Measurements from ENCODE around the gene B3GNT4.

The B3GNT4 gene

DNA sequence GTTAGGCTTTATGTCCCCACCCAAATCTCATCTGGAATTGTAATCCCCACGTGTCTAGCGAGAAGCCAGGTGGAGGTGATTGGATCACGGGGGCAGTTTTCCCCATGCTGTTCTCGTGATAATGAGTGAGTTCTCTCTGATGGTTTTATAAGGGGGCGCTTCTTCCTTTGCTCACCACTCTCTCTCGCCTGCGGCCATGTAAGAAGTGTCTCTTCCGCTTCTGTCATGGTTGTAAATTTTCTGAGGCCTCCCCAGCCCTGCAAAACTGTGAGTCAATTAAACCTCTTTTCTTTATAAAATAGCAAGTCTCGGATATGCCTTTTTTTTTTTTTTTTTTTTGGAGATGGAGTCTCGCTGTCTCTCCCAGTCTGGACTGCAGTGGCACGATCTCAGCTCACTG is 42.7 kb upstream of the B3GNT4 start:
- Histone ChIP-seq H2BK15ac (ENCODE audit: low read length) (no peak overlapping the region), H3K4me3 (ENCODE audit: low read length in 2 of 2) (no peak overlapping the region), H4K8ac (ENCODE audit: low read depth, low read length) (no peak overlapping the region), H3K27me3 (ENCODE audit: control insufficient read depth in 3 of 3, insufficient read depth in 3 of 3, low read depth in 1 of 3, low read length in 3 of 3) (peaks cover 0 to 4% (median 0%) of the 10 kb centered on the region in 3 experiments), H3K36me3 (replicated peaks in 1 of 2; ENCODE audit: control insufficient read depth in 2 of 2, insufficient read depth in 2 of 2, low read length in 2 of 2) (no peaks in the 10 kb centered on the region), H3K4me2 (ENCODE audit: insufficient read depth, low read length, poor library complexity, severe bottlenecking) (no peak overlapping the region), H3K4ac (ENCODE audit: low read length) (no peak overlapping the region), H3K9ac (ENCODE audit: low read depth, low read length, poor library complexity) (no peak overlapping the region), H2BK120ac (ENCODE audit: low read depth, low read length) (no peak overlapping the region), H3K4me1 (ENCODE audit: control insufficient read depth in 2 of 2, insufficient read depth in 1 of 2, low read depth in 1 of 2, low read length in 2 of 2) (no peaks in the 10 kb centered on the region), H2BK12ac (ENCODE audit: low read length) (no peak overlapping the region), H3K18ac (ENCODE audit: low read length) (no peak overlapping the region), H3K79me1 (ENCODE audit: low read depth, low read length) (no peaks in the 10 kb centered on the region), H3K14ac (ENCODE audit: low read length) (no peak overlapping the region), H2AFZ (ENCODE audit: low read length) (no peak overlapping the region), H3K23ac (ENCODE audit: low read depth, low read length, poor library complexity) (no peak overlapping the region), H3K27ac (replicated peaks; ENCODE audit: low read length) (no peak overlapping the region), H3K9me3 (replicated peaks in 1 of 2; ENCODE audit: control insufficient read depth in 2 of 2, insufficient read depth in 1 of 2, low read depth in 1 of 2, low read length in 2 of 2) (no peaks in the 10 kb centered on the region), H4K91ac (ENCODE audit: low read depth, low read length, poor library complexity) (no peak overlapping the region), H2AK5ac (ENCODE audit: low read depth, low read length) (no peak overlapping the region), H2BK5ac (ENCODE audit: low read length) (no peak overlapping the region)
- no peak for DNase-seq (ENCODE audit: low spot score)
- no CpG with 5 or more reads among the region's 11 CpGs for WGBS, 2 donors (ENCODE audit: extremely low coverage in 2 of 2, insufficient read length in 2 of 2, insufficient replicate concordance in 1 of 2)

DNA sequence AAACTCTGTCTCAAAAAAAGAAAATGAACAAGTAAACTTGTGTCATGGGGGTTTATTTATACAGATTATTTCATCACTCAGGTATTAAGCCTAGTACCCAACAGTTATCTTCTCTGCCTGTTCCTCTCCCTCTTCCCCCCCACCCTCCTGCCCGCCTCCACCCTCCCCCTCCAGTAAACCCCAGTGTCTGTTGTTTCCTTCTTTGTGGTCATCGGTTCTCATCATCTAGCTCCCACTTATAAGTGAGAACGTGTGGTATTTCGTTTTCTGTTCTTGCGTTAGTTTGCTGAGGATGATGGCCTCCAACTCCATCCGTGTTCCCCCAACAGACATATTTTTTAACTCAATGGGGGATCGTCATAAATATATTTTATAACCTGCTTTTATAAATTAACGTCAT is 41.8 kb upstream of the B3GNT4 start:
- Histone ChIP-seq H4K8ac (ENCODE audit: low read depth, low read length) (no peak overlapping the region), H3K14ac (ENCODE audit: low read length) (no peak overlapping the region), H3K4me3 (ENCODE audit: low read length in 2 of 2) (no peak overlapping the region), H2BK15ac (ENCODE audit: low read length) (no peak overlapping the region), H2AFZ (ENCODE audit: low read length) (no peak overlapping the region), H2BK12ac (ENCODE audit: low read length) (no peak overlapping the region), H3K23ac (ENCODE audit: low read depth, low read length, poor library complexity) (no peak overlapping the region), H3K27me3 (ENCODE audit: control insufficient read depth in 3 of 3, insufficient read depth in 3 of 3, low read depth in 1 of 3, low read length in 3 of 3) (peaks cover 0 to 4% (median 0%) of the 10 kb centered on the region in 3 experiments), H3K4me1 (ENCODE audit: control insufficient read depth in 2 of 2, insufficient read depth in 1 of 2, low read depth in 1 of 2, low read length in 2 of 2) (no peaks in the 10 kb centered on the region), H3K4me2 (ENCODE audit: insufficient read depth, low read length, poor library complexity, severe bottlenecking) (no peak overlapping the region), H2BK5ac (ENCODE audit: low read length) (no peak overlapping the region), H3K27ac (replicated peaks; ENCODE audit: low read length) (no peak overlapping the region), H3K18ac (ENCODE audit: low read length) (no peak overlapping the region), H2AK5ac (ENCODE audit: low read depth, low read length) (no peak overlapping the region), H3K9me3 (replicated peaks in 1 of 2; ENCODE audit: control insufficient read depth in 2 of 2, insufficient read depth in 1 of 2, low read depth in 1 of 2, low read length in 2 of 2) (no peaks in the 10 kb centered on the region), H3K79me1 (ENCODE audit: low read depth, low read length) (no peaks in the 10 kb centered on the region), H4K91ac (ENCODE audit: low read depth, low read length, poor library complexity) (no peak overlapping the region), H2BK120ac (ENCODE audit: low read depth, low read length) (no peak overlapping the region), H3K4ac (ENCODE audit: low read length) (no peak overlapping the region), H3K9ac (ENCODE audit: low read depth, low read length, poor library complexity) (no peak overlapping the region), H3K36me3 (replicated peaks in 1 of 2; ENCODE audit: control insufficient read depth in 2 of 2, insufficient read depth in 2 of 2, low read length in 2 of 2) (no peaks in the 10 kb centered on the region)
- no CpG with 5 or more reads among the region's 8 CpGs for WGBS, 2 donors (ENCODE audit: extremely low coverage in 2 of 2, insufficient read length in 2 of 2, insufficient replicate concordance in 1 of 2)
- no peak for DNase-seq (ENCODE audit: low spot score)

GRCh38 chr12:122162976-122163375 is 40.5 kb upstream of the B3GNT4 start:
- Histone ChIP-seq H3K79me1 (ENCODE audit: low read depth, low read length) (no peaks in the 10 kb centered on the region), H4K91ac (ENCODE audit: low read depth, low read length, poor library complexity) (no peak overlapping the region), H2AFZ (ENCODE audit: low read length) (no peak overlapping the region), H3K18ac (ENCODE audit: low read length) (no peak overlapping the region), H2BK5ac (ENCODE audit: low read length) (no peak overlapping the region), H3K27ac (replicated peaks; ENCODE audit: low read length) (no peak overlapping the region), H3K23ac (ENCODE audit: low read depth, low read length, poor library complexity) (no peak overlapping the region), H2BK120ac (ENCODE audit: low read depth, low read length) (no peak overlapping the region), H2AK5ac (ENCODE audit: low read depth, low read length) (no peak overlapping the region), H3K4me1 (ENCODE audit: control insufficient read depth in 2 of 2, insufficient read depth in 1 of 2, low read depth in 1 of 2, low read length in 2 of 2) (peaks cover 0 to 6% of the 10 kb centered on the region in 2 donors), H2BK15ac (ENCODE audit: low read length) (no peak overlapping the region), H3K14ac (ENCODE audit: low read length) (no peak overlapping the region), H3K9me3 (replicated peaks in 1 of 2; ENCODE audit: control insufficient read depth in 2 of 2, insufficient read depth in 1 of 2, low read depth in 1 of 2, low read length in 2 of 2) (no peaks in the 10 kb centered on the region), H3K9ac (ENCODE audit: low read depth, low read length, poor library complexity) (no peak overlapping the region), H2BK12ac (ENCODE audit: low read length) (no peak overlapping the region), H3K4ac (ENCODE audit: low read length) (no peak overlapping the region), H3K27me3 (ENCODE audit: control insufficient read depth in 3 of 3, insufficient read depth in 3 of 3, low read depth in 1 of 3, low read length in 3 of 3) (peaks cover 0 to 4% (median 0%) of the 10 kb centered on the region in 3 experiments), H3K4me3 (ENCODE audit: low read length in 2 of 2) (no peak overlapping the region), H3K4me2 (ENCODE audit: insufficient read depth, low read length, poor library complexity, severe bottlenecking) (no peak overlapping the region), H4K8ac (ENCODE audit: low read depth, low read length) (no peak overlapping the region), H3K36me3 (replicated peaks in 1 of 2; ENCODE audit: control insufficient read depth in 2 of 2, insufficient read depth in 2 of 2, low read length in 2 of 2) (no peaks in the 10 kb centered on the region)
- DNase-seq (ENCODE audit: low spot score): no peak
- no CpG with 5 or more reads among the region's 3 CpGs for WGBS, 2 donors (ENCODE audit: extremely low coverage in 2 of 2, insufficient read length in 2 of 2, insufficient replicate concordance in 1 of 2)

- H3K36me3 ChIP-seq (replicated peaks in 1 of 2; ENCODE audit: control insufficient read depth in 2 of 2, insufficient read depth in 2 of 2, low read length in 2 of 2): no peaks in the 10 kb centered on the region
- WGBS, 2 donors (ENCODE audit: extremely low coverage in 2 of 2, insufficient read length in 2 of 2, insufficient replicate concordance in 1 of 2): no CpG with 5 or more reads among the region's 22 CpGs
Measured at GRCh38 chr12:122166422-122167349, 36.8 kb upstream of the B3GNT4 start.

More at GRCh38 chr12:122166422-122167349, 36.8 kb upstream of the B3GNT4 start:
- Histone ChIP-seq H2BK120ac (ENCODE audit: low read depth, low read length) (no peak overlapping the region), H3K4me1 (ENCODE audit: control insufficient read depth in 2 of 2, insufficient read depth in 1 of 2, low read depth in 1 of 2, low read length in 2 of 2) (peaks cover 0 to 6% of the 10 kb centered on the region in 2 donors), H2BK15ac (ENCODE audit: low read length) (no peak overlapping the region), H2AFZ (ENCODE audit: low read length) (peak overlapping the region; percentile 61), H3K9me3 (replicated peaks in 1 of 2; ENCODE audit: control insufficient read depth in 2 of 2, insufficient read depth in 1 of 2, low read depth in 1 of 2, low read length in 2 of 2) (peaks cover 0 to 2% of the 10 kb centered on the region in 2 donors), H2AK5ac (ENCODE audit: low read depth, low read length) (no peak overlapping the region), H4K8ac (ENCODE audit: low read depth, low read length) (no peak overlapping the region), H3K27ac (replicated peaks; ENCODE audit: low read length) (no peak overlapping the region), H3K9ac (ENCODE audit: low read depth, low read length, poor library complexity) (no peak overlapping the region), H3K4me2 (ENCODE audit: insufficient read depth, low read length, poor library complexity, severe bottlenecking) (no peak overlapping the region), H4K91ac (ENCODE audit: low read depth, low read length, poor library complexity) (no peak overlapping the region), H2BK12ac (ENCODE audit: low read length) (no peak overlapping the region), H3K23ac (ENCODE audit: low read depth, low read length, poor library complexity) (no peak overlapping the region), H3K79me1 (ENCODE audit: low read depth, low read length) (no peaks in the 10 kb centered on the region), H3K4ac (ENCODE audit: low read length) (no peak overlapping the region), H3K4me3 (ENCODE audit: low read length in 2 of 2) (no peak overlapping the region), H3K18ac (ENCODE audit: low read length) (no peak overlapping the region), H2BK5ac (ENCODE audit: low read length) (no peak overlapping the region), H3K27me3 (ENCODE audit: control insufficient read depth in 3 of 3, insufficient read depth in 3 of 3, low read depth in 1 of 3, low read length in 3 of 3) (no peaks in the 10 kb centered on the region), H3K14ac (ENCODE audit: low read length) (no peak overlapping the region)
- DNase-seq (ENCODE audit: low spot score): no peak

All from neuronal stem cell (in vitro differentiated cells).